Caco-2 (cell line): Measurements from ENCODE around the gene SMYD3. TPM values are rescaled to one million over a fixed set of nuclear protein-coding genes. Genes with fewer than 3 reads are reported as not detected.

ENCODE experiments used
- BruUV-seq: library from RNA; stranded (reverse); fragments of 400-500 nt; replicated peaks from 2 replicates; lab custom pipeline; 2021; lab: Mats Ljungman, UMichigan
- CTCF ChIA-PET: fragments of 300-600 bp; sonication (Branson Sonifier 250); formaldehyde crosslinking; loops from one replicate; lab custom pipeline; 2022; ENCODE audit warnings: antibody characterized with exemption; lab: Charles Lee
- POLR2A ChIA-PET: fragments of 300-600 bp; sonication (Branson Sonifier 250); formaldehyde crosslinking; loops from one replicate; lab custom pipeline; 2022; ENCODE audit warnings: antibody characterized with exemption; lab: Charles Lee
- DNase-seq, 2 experiments: peaks; one replicate each; pipeline versions ENCODE4 v3.0.0 to v3.0.0-alpha.2; 2020 to 2022
- H3K27me3 ChIP-seq: replicated peaks from 2 replicates; pipeline ENCODE4 v1.6.0; 2011; ENCODE audit warnings: low read length; ENCODE audit not compliant: control insufficient read depth, insufficient read depth
- H3K36me3 ChIP-seq: 2 replicates; pipeline ENCODE4 v1.5.1; 2011; ENCODE audit warnings: low read length; ENCODE audit not compliant: control insufficient read depth, insufficient read depth
- H3K4me1 ChIP-seq: fragments of 250-450 bp; sonication (Bioruptor Pico); 2 replicates; pipeline ENCODE4 v1.5.1; 2020; ENCODE audit warnings: mild to moderate bottlenecking
- H3K4me3 ChIP-seq: 2 replicates; pipeline ENCODE4 v1.5.1; 2011; ENCODE audit warnings: low read depth, mild to moderate bottlenecking, control low read depth, low read length
- H3K9me3 ChIP-seq: fragments of 250-450 bp; sonication (Bioruptor Pico); 2 replicates; pipeline ENCODE4 v1.5.1; 2020; ENCODE audit warnings: mild to moderate bottlenecking, moderate library complexity
- H3K27ac Mint-ChIP-seq: one replicate; pipeline ENCODE4 v1.8.0; 2022; ENCODE audit warnings: mixed read lengths; ENCODE audit not compliant: unreplicated experiment
- H3K27me3 Mint-ChIP-seq: one replicate; pipeline ENCODE4 v1.8.0; 2022; ENCODE audit warnings: mixed read lengths; ENCODE audit not compliant: insufficient read depth, unreplicated experiment
- H3K36me3 Mint-ChIP-seq: one replicate; pipeline ENCODE4 v1.8.0; 2022; ENCODE audit warnings: mild to moderate bottlenecking, mixed read lengths; ENCODE audit not compliant: insufficient read depth, unreplicated experiment
- H3K4me1 Mint-ChIP-seq: one replicate; pipeline ENCODE4 v1.8.0; 2022; ENCODE audit warnings: low read depth, mixed read lengths; ENCODE audit not compliant: unreplicated experiment
- H3K4me3 Mint-ChIP-seq: one replicate; pipeline ENCODE4 v1.8.0; 2022; ENCODE audit warnings: mild to moderate bottlenecking, moderate library complexity, mixed read lengths; ENCODE audit not compliant: unreplicated experiment
- H3K9me3 Mint-ChIP-seq: one replicate; pipeline ENCODE4 v1.8.0; 2022; ENCODE audit warnings: mixed read lengths; ENCODE audit not compliant: unreplicated experiment
- intact Hi-C: fragments of 100-400 bp; cut with micrococcal nuclease; formaldehyde crosslinking; loops from one replicate; pipeline ENCODE4 v1.10.0; 2022; ENCODE audit not compliant: unreplicated experiment
- total RNA-seq: library from RNA; stranded (reverse); gene quantifications from 2 replicates; pipeline ENCODE4 v1.2.3, GENCODE V29; 2022
- TF ChIP-seq, protein P1 (sequence below), 2 experiments: fragments of 200-600 bp in 1 of 2; IDR thresholded peaks; 1 replicate in 1 of 2; 2 replicates in 1 of 2; pipeline versions ENCODE4 v1.5.1 to v1.8.0; 2011 to 2022; ENCODE audit warnings: antibody characterized with exemption in 1 of 2, control low read depth in 1 of 2, inconsistent platforms in 1 of 2, low read depth in 1 of 2, low read length in 1 of 2, mild to moderate bottlenecking in 1 of 2, moderate library complexity in 1 of 2; ENCODE audit not compliant: insufficient read depth in 1 of 2, severe bottlenecking in 1 of 2, unreplicated experiment in 1 of 2

SMYD3 gene
- total RNA-seq, 1 experiment from 2014 or later, result 33.0 TPM

DNA sequence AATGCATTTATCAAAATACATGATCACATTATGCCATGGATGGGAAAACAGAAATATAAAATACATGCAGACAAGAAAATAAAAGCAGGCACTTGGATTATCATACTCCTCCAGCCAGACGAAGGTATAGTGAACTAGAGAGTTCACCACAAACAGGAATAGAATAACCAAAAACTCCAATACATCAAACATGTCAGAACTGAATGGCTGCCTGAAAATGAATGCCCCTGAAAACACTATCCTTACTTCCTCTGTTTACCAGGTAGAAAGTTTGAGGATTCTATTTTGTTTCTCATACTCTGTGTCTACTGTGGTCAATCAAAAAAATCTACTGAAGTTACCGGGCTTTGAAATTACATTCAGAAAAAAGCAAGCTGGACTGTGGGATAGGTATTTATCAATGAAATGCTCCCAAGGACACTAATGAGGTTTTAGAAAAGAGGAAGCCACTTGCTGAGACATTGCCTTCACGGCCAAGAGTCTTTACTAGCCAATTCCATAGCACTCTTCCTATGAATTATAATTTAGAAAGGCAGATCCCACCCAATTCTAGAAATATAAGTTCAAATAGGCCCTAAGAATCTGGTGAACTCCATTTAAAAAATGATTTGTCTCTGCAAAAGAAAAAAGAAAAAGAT lies 197.7 kb downstream of the SMYD3 start:
- H3K4me1 ChIP-seq, result no peaks in the 10 kb centered on the region
- Mint-ChIP-seq H3K36me3 (no peaks in the 10 kb centered on the region), H3K4me1 (no peaks in the 10 kb centered on the region), H3K27me3 (no peaks in the 10 kb centered on the region), H3K9me3 (no peaks in the 10 kb centered on the region), H3K4me3 (no peak overlapping the region), H3K27ac (no peak overlapping the region)
- CTCF ChIA-PET, result no interaction called here
- DNase-seq, result no peak
- no peaks in the 10 kb centered on the region for H3K27me3 ChIP-seq
- intact Hi-C loops, result no loop called here
- no TSS peak for BruUV-seq
- TF ChIP-seq, protein P1, sequence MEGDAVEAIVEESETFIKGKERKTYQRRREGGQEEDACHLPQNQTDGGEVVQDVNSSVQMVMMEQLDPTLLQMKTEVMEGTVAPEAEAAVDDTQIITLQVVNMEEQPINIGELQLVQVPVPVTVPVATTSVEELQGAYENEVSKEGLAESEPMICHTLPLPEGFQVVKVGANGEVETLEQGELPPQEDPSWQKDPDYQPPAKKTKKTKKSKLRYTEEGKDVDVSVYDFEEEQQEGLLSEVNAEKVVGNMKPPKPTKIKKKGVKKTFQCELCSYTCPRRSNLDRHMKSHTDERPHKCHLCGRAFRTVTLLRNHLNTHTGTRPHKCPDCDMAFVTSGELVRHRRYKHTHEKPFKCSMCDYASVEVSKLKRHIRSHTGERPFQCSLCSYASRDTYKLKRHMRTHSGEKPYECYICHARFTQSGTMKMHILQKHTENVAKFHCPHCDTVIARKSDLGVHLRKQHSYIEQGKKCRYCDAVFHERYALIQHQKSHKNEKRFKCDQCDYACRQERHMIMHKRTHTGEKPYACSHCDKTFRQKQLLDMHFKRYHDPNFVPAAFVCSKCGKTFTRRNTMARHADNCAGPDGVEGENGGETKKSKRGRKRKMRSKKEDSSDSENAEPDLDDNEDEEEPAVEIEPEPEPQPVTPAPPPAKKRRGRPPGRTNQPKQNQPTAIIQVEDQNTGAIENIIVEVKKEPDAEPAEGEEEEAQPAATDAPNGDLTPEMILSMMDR (IDR thresholded peaks at IDR 0.05; ENCODE audit: insufficient read depth in 1 of 2, low read depth in 1 of 2, low read length in 1 of 2, severe bottlenecking in 1 of 2, unreplicated experiment in 1 of 2), result no peak
- POLR2A ChIA-PET, result no interaction called here
- H3K36me3 ChIP-seq, result no peaks in the 10 kb centered on the region
- H3K4me3 ChIP-seq, result no peak overlapping the region
- no peaks in the 10 kb centered on the region for H3K9me3 ChIP-seq

DNA sequence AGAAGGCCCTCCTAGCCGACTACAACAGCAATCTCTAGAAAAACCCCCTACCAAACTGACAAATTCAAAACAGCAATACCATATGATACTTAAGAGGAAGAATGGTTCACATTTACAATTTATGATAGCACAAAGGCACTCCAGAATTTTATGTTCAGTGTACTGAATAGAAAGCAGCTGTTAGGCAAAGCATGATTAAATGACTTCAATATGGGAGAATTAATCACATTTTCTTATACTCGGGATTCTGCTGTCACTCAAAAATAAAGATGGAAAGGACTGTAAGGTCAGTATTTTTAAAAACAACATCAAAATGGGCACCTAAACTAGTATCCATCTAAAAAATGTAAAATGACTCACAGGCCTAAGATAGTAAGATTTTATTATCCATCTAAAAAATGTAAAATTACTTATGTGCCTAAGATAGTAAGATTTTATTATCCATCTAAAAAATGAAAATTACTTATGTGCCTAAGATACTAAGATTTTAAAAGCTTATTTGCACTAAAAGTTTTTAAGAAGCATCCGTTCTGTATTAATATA lies 198.5 kb downstream of the SMYD3 start:
- BruUV-seq, result no TSS peak
- Mint-ChIP-seq H3K4me1 (no peaks in the 10 kb centered on the region), H3K27ac (no peak overlapping the region), H3K36me3 (no peaks in the 10 kb centered on the region), H3K4me3 (no peak overlapping the region), H3K9me3 (no peaks in the 10 kb centered on the region), H3K27me3 (no peaks in the 10 kb centered on the region)
- no peaks in the 10 kb centered on the region for H3K27me3 ChIP-seq
- TF ChIP-seq, protein P1 (IDR thresholded peaks at IDR 0.05; ENCODE audit: insufficient read depth in 1 of 2, low read depth in 1 of 2, low read length in 1 of 2, severe bottlenecking in 1 of 2, unreplicated experiment in 1 of 2), result no peak
- CTCF ChIA-PET, result no interaction called here
- no peak for DNase-seq
- intact Hi-C loops, result no loop called here
- POLR2A ChIA-PET, result no interaction called here
- H3K9me3 ChIP-seq, result no peaks in the 10 kb centered on the region
- no peaks in the 10 kb centered on the region for H3K4me1 ChIP-seq
- H3K36me3 ChIP-seq, result no peaks in the 10 kb centered on the region
- H3K4me3 ChIP-seq, result no peak overlapping the region

DNA sequence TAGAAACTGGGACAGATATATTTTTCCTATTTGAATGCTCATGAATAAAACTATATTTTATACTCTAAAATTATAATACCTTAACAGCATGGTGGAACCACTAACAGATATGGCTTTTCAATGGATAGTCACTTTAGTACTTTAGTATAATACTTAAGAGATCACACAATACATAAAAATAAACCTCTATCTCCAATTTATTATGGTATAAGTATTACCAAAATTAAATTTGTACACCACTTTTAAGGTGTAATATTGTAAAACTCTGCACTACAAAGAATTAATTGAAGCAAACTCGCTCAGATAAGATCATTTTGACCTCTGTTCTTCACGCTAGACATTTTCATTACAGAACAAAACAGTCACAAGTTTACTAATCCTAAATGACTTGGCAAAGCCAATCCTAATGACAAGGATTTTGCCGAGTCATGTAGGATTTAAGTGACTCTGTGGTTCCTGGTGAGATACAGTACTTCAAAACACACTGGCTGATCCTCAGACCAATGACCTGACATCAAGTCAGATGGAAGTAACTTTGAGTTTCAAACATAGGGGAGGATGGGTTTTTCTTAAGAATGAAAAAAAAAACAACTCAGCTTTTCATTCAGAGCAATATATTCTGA lies 200.6 kb downstream of the SMYD3 start:
- Mint-ChIP-seq H3K4me1 (no peaks in the 10 kb centered on the region), H3K4me3 (no peak overlapping the region), H3K27me3 (no peaks in the 10 kb centered on the region), H3K9me3 (no peaks in the 10 kb centered on the region), H3K27ac (no peak overlapping the region), H3K36me3 (no peaks in the 10 kb centered on the region)
- H3K4me1 ChIP-seq, result no peaks in the 10 kb centered on the region
- CTCF ChIA-PET, result no interaction called here
- POLR2A ChIA-PET, result no interaction called here
- no peaks in the 10 kb centered on the region for H3K27me3 ChIP-seq
- no peak overlapping the region for H3K4me3 ChIP-seq
- no peaks in the 10 kb centered on the region for H3K36me3 ChIP-seq
- no peak for DNase-seq
- TF ChIP-seq, protein P1 (IDR thresholded peaks at IDR 0.05; ENCODE audit: insufficient read depth in 1 of 2, low read depth in 1 of 2, low read length in 1 of 2, severe bottlenecking in 1 of 2, unreplicated experiment in 1 of 2), result no peak
- intact Hi-C loops, result no loop called here
- H3K9me3 ChIP-seq, result no peaks in the 10 kb centered on the region
- BruUV-seq, result no TSS peak
